HG02763 (cell line): ENCODE data around the gene FAM118B.

Experiments used
- ATAC-seq: cut with Tn5 transposase; IDR thresholded peaks from one replicate; pipeline ENCODE4 v1.9.1; 2021; ENCODE audit warnings: mild to moderate bottlenecking, moderate library complexity; ENCODE audit not compliant: unreplicated experiment

Gene FAM118B

GRCh38 chr11:126186025-126186698 is 25.4 kb upstream of the FAM118B start:
- no peak for ATAC-seq

GRCh38 chr11:126186708-126187529 is 24.7 kb upstream of the FAM118B start:
- ATAC-seq: no peak

- ATAC-seq: peak; percentile 81
Observed at GRCh38 chr11:126188332-126189108, 23.1 kb upstream of the FAM118B start.

- peak; percentile 76 for ATAC-seq
Observed at GRCh38 chr11:126189109-126189929, 22.3 kb upstream of the FAM118B start.

GRCh38 chr11:126190792-126191191 is 20.8 kb upstream of the FAM118B start:
- no peak for ATAC-seq

- ATAC-seq: no peak
Observed at GRCh38 chr11:126191379-126192073, 20.1 kb upstream of the FAM118B start.

GRCh38 chr11:126192361-126192760 is 19.2 kb upstream of the FAM118B start:
- ATAC-seq: no peak

GRCh38 chr11:126193038-126193478 is 18.5 kb upstream of the FAM118B start:
- ATAC-seq: no peak

- ATAC-seq: no peak
Observed at GRCh38 chr11:126194121-126194543, 17.4 kb upstream of the FAM118B start.

GRCh38 chr11:126195119-126195518 is 16.5 kb upstream of the FAM118B start:
- ATAC-seq: no peak

GRCh38 chr11:126197277-126197939 is 14.2 kb upstream of the FAM118B start:
- no peak for ATAC-seq

- no peak for ATAC-seq
Observed at GRCh38 chr11:126198648-126199047, 12.9 kb upstream of the FAM118B start.

GRCh38 chr11:126202646-126203359 is 8.8 kb upstream of the FAM118B start:
- ATAC-seq: no peak

GRCh38 chr11:126205359-126205758 is 6.2 kb upstream of the FAM118B start:
- ATAC-seq: no peak

GRCh38 chr11:126207896-126208295 is 3.7 kb upstream of the FAM118B start:
- ATAC-seq: no peak

GRCh38 chr11:126210871-126211235 is 729 bp upstream of the FAM118B start:
- no peak for ATAC-seq

GRCh38 chr11:126212089-126212660 is 593 bp downstream of the FAM118B start:
- ATAC-seq: no peak

- no peak for ATAC-seq
Observed at GRCh38 chr11:126214441-126214840, 2.9 kb downstream of the FAM118B start.
